B cell (primary cell): ENCODE results near the gene SPECC1. TPM values are rescaled to one million over a fixed set of nuclear protein-coding genes. Genes with fewer than 3 reads are reported as not detected.
"Not testable (repeated sequence)": the region's sequence is repeated elsewhere in the genome, so short reads cannot be mapped to it uniquely, and the experiment has no call there.

Source experiments
- ATAC-seq: fragments of 200-7000 bp; cut with Tn5 transposase; one replicate; pipeline ENCODE4 v1.10.0; 2021; ENCODE audit warnings: low read depth, mild to moderate bottlenecking, moderate number of reproducible peaks, moderate library complexity
- CTCF ChIA-PET: fragments of 350-600 bp; sonication (Branson Sonifier 250); formaldehyde crosslinking; loops from one replicate; lab custom pipeline; 2021; ENCODE audit warnings: antibody characterized with exemption, inconsistent platforms; lab: Charles Lee
- POLR2A ChIA-PET: fragments of 350-600 bp; sonication (Branson Sonifier 250); formaldehyde crosslinking; loops from one replicate; lab custom pipeline; 2021; ENCODE audit warnings: antibody characterized with exemption; lab: Charles Lee
- DNase-seq: peaks from one replicate; pipeline ENCODE4 v3.0.0; 2013
- H2AFZ ChIP-seq: 2 replicates; pipeline ENCODE4 v1.6.1; 2012; ENCODE audit warnings: mild to moderate bottlenecking, low read depth, low read length; ENCODE audit not compliant: insufficient read depth, poor library complexity, severe bottlenecking
- H3K27ac ChIP-seq, 2 donors: 1 replicate in 1 of 2; 2 replicates in 1 of 2; pipeline ENCODE4 v1.5.1; 2012 to 2013; ENCODE audit warnings: low read length in 2 of 2, mild to moderate bottlenecking in 2 of 2, moderate library complexity in 1 of 2
- H3K27me3 ChIP-seq, 4 experiments: fragments of 200-600 bp in 1 of 4; sonication (generic) in 1 of 4; replicated peaks in 1 of 4; 1 replicate in 2 of 4; 2 replicates in 2 of 4; pipeline versions ENCODE4 v1.6.1 to v1.7.0; 2013 to 2016; ENCODE audit warnings: low read length in 3 of 4, mild to moderate bottlenecking in 2 of 4, mixed read lengths in 1 of 4, moderate library complexity in 1 of 4; ENCODE audit not compliant: insufficient read depth in 4 of 4, control insufficient read depth in 3 of 4; ENCODE audit errors: control extremely low read depth in 1 of 4
- H3K36me3 ChIP-seq, 2 experiments: replicated peaks in 1 of 2; 1 replicate in 1 of 2; 2 replicates in 1 of 2; pipeline versions ENCODE4 v1.6.1 to v1.7.1; 2013; ENCODE audit warnings: low read length in 1 of 2; ENCODE audit not compliant: insufficient read depth in 2 of 2, control insufficient read depth in 1 of 2; ENCODE audit errors: control extremely low read depth in 1 of 2, extremely low read depth in 1 of 2
- H3K4me1 ChIP-seq, 2 donors: fragments of 200-600 bp in 1 of 2; sonication (generic) in 1 of 2; 1 replicate in 1 of 2; 2 replicates in 1 of 2; pipeline versions ENCODE4 v1.5.1 to v1.6.1; 2013 to 2017; ENCODE audit warnings: low read length in 2 of 2; ENCODE audit not compliant: control insufficient read depth in 2 of 2, insufficient read depth in 2 of 2
- H3K4me2 ChIP-seq: replicated peaks from 2 replicates; pipeline ENCODE3; 2012; ENCODE audit warnings: mild to moderate bottlenecking, low read depth, low read length; ENCODE audit not compliant: poor library complexity, severe bottlenecking
- H3K4me3 ChIP-seq, 5 experiments: fragments of 200-600 bp in 1 of 5; sonication (generic) in 1 of 5; 1 replicate in 3 of 5; 2 replicates in 2 of 5; pipeline versions ENCODE4 v1.5.1 to v1.7.0; 2011 to 2016; ENCODE audit warnings: low read length in 4 of 5, mild to moderate bottlenecking in 4 of 5, low read depth in 2 of 5, control low read depth in 1 of 5, moderate library complexity in 1 of 5; ENCODE audit not compliant: insufficient read depth in 1 of 5; ENCODE audit errors: control extremely low read depth in 1 of 5, extremely low read depth in 1 of 5
- H3K79me2 ChIP-seq: fragments of 200-600 bp; sonication (generic); one replicate; pipeline ENCODE4 v1.6.0; 2016; ENCODE audit warnings: low read length; ENCODE audit not compliant: control insufficient read depth, insufficient read depth
- H3K9ac ChIP-seq: fragments of 200-600 bp; sonication (generic); 2 replicates; pipeline ENCODE4 v1.6.1; 2017; ENCODE audit warnings: mild to moderate bottlenecking, low read length, moderate library complexity
- H3K9me3 ChIP-seq, 3 donors: one replicate each; pipeline versions ENCODE4 v1.6.1 to v1.7.1; 2013; ENCODE audit warnings: low read length in 2 of 3; ENCODE audit not compliant: control insufficient read depth in 2 of 3, insufficient read depth in 1 of 3; ENCODE audit errors: control extremely low read depth in 1 of 3
- H4K20me1 ChIP-seq: 2 replicates; pipeline ENCODE4 v1.6.0; 2012; ENCODE audit warnings: mild to moderate bottlenecking, low read length; ENCODE audit not compliant: insufficient read depth, control insufficient read depth, poor library complexity, severe bottlenecking
- H3K27ac Mint-ChIP-seq: one replicate; pipeline ENCODE4 v1.8.0; 2021; ENCODE audit warnings: mixed read lengths
- H3K27me3 Mint-ChIP-seq: one replicate; pipeline ENCODE4 v1.8.0; 2021; ENCODE audit warnings: mixed read lengths
- H3K4me1 Mint-ChIP-seq: one replicate; pipeline ENCODE4 v1.8.0; 2021; ENCODE audit warnings: mixed read lengths
- H3K4me3 Mint-ChIP-seq: one replicate; pipeline ENCODE4 v1.8.0; 2021; ENCODE audit warnings: mixed read lengths
- H3K9me3 Mint-ChIP-seq: one replicate; pipeline ENCODE4 v1.8.0; 2022; ENCODE audit warnings: mixed read lengths; ENCODE audit not compliant: insufficient read depth
- WGBS: methylation state at CpG from one replicate; pipeline ENCODE4 v1.1.5; 2013; ENCODE audit warnings: missing lambda C conversion rate; ENCODE audit not compliant: insufficient coverage; 5-methylcytosine and 5-hydroxymethylcytosine counted together
- intact Hi-C: fragments of 100-400 bp; cut with micrococcal nuclease; formaldehyde crosslinking; loops from one replicate; pipeline ENCODE4 v1.10.0; 2022
- polyA plus RNA-seq: library from polyadenylated mRNA; depleted of rRNA; stranded (reverse); fragments of >200 nt; gene quantifications from 2 replicates; pipeline ENCODE4 v1.2.3, GENCODE V29; 2012
- total RNA-seq, 2 donors: library from RNA; stranded (reverse); fragments of 120-200 nt in 1 of 2; gene quantifications; 1 replicate in 1 of 2; 2 replicates in 1 of 2; pipeline versions ENCODE4 v1.2.3 to v1.2.4, GENCODE V29; 2013 to 2022

The SPECC1 gene
- total and polyA plus RNA-seq, 2 donors (not counting 1 experiment from before 2014, with no cell fraction given) = 4.6 to 7.4 TPM

DNA sequence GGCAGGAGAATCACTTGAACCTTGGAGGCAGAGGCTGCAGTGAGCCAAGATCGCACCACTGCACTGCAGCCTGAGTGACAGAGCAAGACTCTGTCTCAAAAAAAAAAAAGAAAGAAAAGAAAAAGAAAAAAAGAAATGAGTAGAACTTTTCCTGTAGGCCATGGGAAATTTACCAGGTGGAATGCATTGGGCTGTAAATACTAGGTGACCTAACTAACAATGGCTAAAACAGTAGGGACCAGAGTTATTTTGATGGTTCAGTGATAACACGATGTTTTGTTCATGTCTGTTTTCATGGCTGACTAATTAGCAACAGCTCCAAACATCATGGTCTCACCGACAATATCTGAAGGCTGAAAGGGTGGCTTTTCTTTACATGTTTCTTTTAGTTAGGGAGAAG is 318.6 kb downstream of the SPECC1 start:
- H3K4me3 ChIP-seq, H3K9ac ChIP-seq, H4K20me1 ChIP-seq, POLR2A ChIA-PET, CTCF ChIA-PET, H3K4me2 ChIP-seq, H3K4me3 Mint-ChIP-seq, H3K27ac ChIP-seq, H3K9me3 Mint-ChIP-seq, H3K36me3 ChIP-seq, H3K79me2 ChIP-seq, H3K9me3 ChIP-seq, H2AFZ ChIP-seq, H3K27me3 Mint-ChIP-seq, H3K4me1 ChIP-seq, H3K4me1 Mint-ChIP-seq, ATAC-seq, H3K27me3 ChIP-seq, DNase-seq, H3K27ac Mint-ChIP-seq: not testable (repeated sequence)
- WGBS = 100% methylated on average over 1 of the region's 3 CpGs
- intact Hi-C loops = loop anchor here (10.0 kb wide), 1 partner anchor 103 kb away; no protein-coding TSS in a partner anchor

DNA sequence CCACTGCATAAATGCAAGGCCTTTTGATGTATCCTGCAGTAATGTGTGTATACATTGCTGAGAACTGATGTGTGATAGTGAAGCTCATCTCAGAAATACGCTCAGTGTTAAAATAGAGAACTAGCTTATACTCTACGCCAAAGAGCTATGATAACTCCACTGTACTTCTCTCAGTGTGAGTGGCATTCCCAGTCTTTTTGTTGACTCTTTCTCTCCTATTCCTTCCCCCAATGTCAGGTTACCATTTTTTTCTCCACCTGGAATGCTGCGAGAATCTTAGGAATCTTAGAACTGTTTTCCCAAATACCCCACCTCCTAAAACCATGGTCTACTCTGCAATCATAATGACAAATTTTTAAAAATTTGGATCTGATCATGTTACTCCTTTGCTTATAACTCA is 342.2 kb downstream of the SPECC1 start:
- H3K4me3 Mint-ChIP-seq, H2AFZ ChIP-seq, H3K36me3 ChIP-seq, H4K20me1 ChIP-seq, H3K9me3 Mint-ChIP-seq, H3K79me2 ChIP-seq, H3K4me1 Mint-ChIP-seq, H3K9me3 ChIP-seq, H3K9ac ChIP-seq, ATAC-seq, H3K27ac ChIP-seq, H3K27me3 Mint-ChIP-seq, H3K4me1 ChIP-seq, intact Hi-C loops, H3K27me3 ChIP-seq, CTCF ChIA-PET, POLR2A ChIA-PET, DNase-seq, H3K4me2 ChIP-seq, H3K4me3 ChIP-seq, H3K27ac Mint-ChIP-seq: not testable (repeated sequence)
- WGBS = no CpG with 5 or more reads among the region's 3 CpGs

- H3K36me3 ChIP-seq, H3K4me1 Mint-ChIP-seq, H3K79me2 ChIP-seq, CTCF ChIA-PET, H3K27ac ChIP-seq, H2AFZ ChIP-seq, ATAC-seq, POLR2A ChIA-PET, H3K27me3 ChIP-seq, H3K27me3 Mint-ChIP-seq, H3K4me1 ChIP-seq, DNase-seq, intact Hi-C loops, H3K4me2 ChIP-seq, H3K4me3 ChIP-seq, H3K9me3 ChIP-seq, H3K9ac ChIP-seq, H4K20me1 ChIP-seq, H3K4me3 Mint-ChIP-seq, H3K9me3 Mint-ChIP-seq, H3K27ac Mint-ChIP-seq: not testable (repeated sequence)
- no CpG with 5 or more reads among the region's 3 CpGs for WGBS
Observed at GRCh38 chr17:20352567-20352966, 343.4 kb downstream of the SPECC1 start.

GRCh38 chr17:20363846-20364245 is 354.7 kb downstream of the SPECC1 start:
- H3K4me2 ChIP-seq, H4K20me1 ChIP-seq, intact Hi-C loops, H3K4me1 Mint-ChIP-seq, H3K36me3 ChIP-seq, POLR2A ChIA-PET, H3K4me3 ChIP-seq, H3K27ac Mint-ChIP-seq, H3K9me3 Mint-ChIP-seq, H2AFZ ChIP-seq, DNase-seq, H3K79me2 ChIP-seq, H3K27me3 ChIP-seq, H3K27me3 Mint-ChIP-seq, CTCF ChIA-PET, H3K4me3 Mint-ChIP-seq, H3K9ac ChIP-seq, H3K9me3 ChIP-seq, H3K4me1 ChIP-seq, H3K27ac ChIP-seq, ATAC-seq: not testable (repeated sequence)
- no CpG with 5 or more reads among the region's 4 CpGs for WGBS
